Astrocyte (in vitro differentiated cells and primary cell): Measurements from ENCODE around the gene WEE2. TPM values are rescaled to one million over a fixed set of nuclear protein-coding genes. Genes with fewer than 3 reads are reported as not detected.
"Not testable (repeated sequence)": the region's sequence is repeated elsewhere in the genome, so short reads cannot be mapped to it uniquely, and the experiment has no call there.

ENCODE experiments used
- DNase-seq: peaks from one replicate; pipeline ENCODE4 v3.0.0-alpha.2; 2010; ENCODE audit warnings: low read depth
- FAIRE-seq: peaks from 2 replicates; lab custom pipeline; 2011; peaks lifted over from hg19 to GRCh38; lab: Jason Lieb, UNC
- H2AFZ ChIP-seq: 2 replicates; pipeline ENCODE4 v1.6.0; 2012; ENCODE audit warnings: low read depth, low read length, inconsistent platforms
- H3K27ac ChIP-seq: 2 replicates; pipeline ENCODE4 v1.5.1; 2011; ENCODE audit warnings: low read depth, low read length, inconsistent platforms
- H3K27me3 ChIP-seq: 2 replicates; pipeline ENCODE4 v1.6.0; 2011; ENCODE audit warnings: low read length, inconsistent platforms; ENCODE audit not compliant: insufficient read depth
- H3K36me3 ChIP-seq: 2 replicates; pipeline ENCODE4 v1.5.1; 2011; ENCODE audit warnings: low read length, inconsistent platforms; ENCODE audit not compliant: insufficient read depth
- H3K4me1 ChIP-seq: 2 replicates; pipeline ENCODE4 v1.5.1; 2011; ENCODE audit warnings: low read length, inconsistent platforms; ENCODE audit not compliant: insufficient read depth
- H3K4me2 ChIP-seq: 2 replicates; pipeline ENCODE4 v1.6.0; 2012; ENCODE audit warnings: low read length, inconsistent platforms
- H3K4me3 ChIP-seq: 2 replicates; pipeline ENCODE4 v1.5.1; 2011; ENCODE audit warnings: low read depth, mild to moderate bottlenecking, low read length, inconsistent platforms; ENCODE audit not compliant: insufficient read depth
- H3K79me2 ChIP-seq: 2 replicates; pipeline ENCODE4 v1.6.0; 2012; ENCODE audit warnings: mild to moderate bottlenecking, low read length, inconsistent platforms; ENCODE audit not compliant: insufficient read depth
- H3K9ac ChIP-seq: 2 replicates; pipeline ENCODE4 v1.6.0; 2012; ENCODE audit warnings: mild to moderate bottlenecking, low read length, inconsistent platforms
- H3K9me3 ChIP-seq: 2 replicates; pipeline ENCODE4 v1.5.1; 2012; ENCODE audit warnings: low read depth, mild to moderate bottlenecking, low read length, inconsistent platforms; ENCODE audit not compliant: insufficient read depth
- H4K20me1 ChIP-seq: 2 replicates; pipeline ENCODE4 v1.6.0; 2012; ENCODE audit warnings: low read length, inconsistent platforms; ENCODE audit not compliant: insufficient read depth
- H3K27ac Mint-ChIP-seq: one replicate; pipeline ENCODE4 v1.8.0; 2021; ENCODE audit warnings: mild to moderate bottlenecking, mixed read lengths; ENCODE audit not compliant: unreplicated experiment
- H3K27me3 Mint-ChIP-seq: one replicate; pipeline ENCODE4 v1.8.0; 2021; ENCODE audit warnings: low read depth, mixed read lengths; ENCODE audit not compliant: unreplicated experiment
- H3K36me3 Mint-ChIP-seq: one replicate; pipeline ENCODE4 v1.8.0; 2021; ENCODE audit warnings: low read depth, mixed read lengths; ENCODE audit not compliant: unreplicated experiment
- H3K4me1 Mint-ChIP-seq: one replicate; pipeline ENCODE4 v1.8.0; 2021; ENCODE audit warnings: low read depth, mixed read lengths; ENCODE audit not compliant: unreplicated experiment
- H3K4me3 Mint-ChIP-seq: one replicate; pipeline ENCODE4 v1.8.0; 2021; ENCODE audit warnings: mild to moderate bottlenecking, moderate library complexity, mixed read lengths; ENCODE audit not compliant: unreplicated experiment
- H3K9me3 Mint-ChIP-seq: one replicate; pipeline ENCODE4 v1.8.0; 2021; ENCODE audit warnings: mild to moderate bottlenecking, mixed read lengths; ENCODE audit not compliant: unreplicated experiment
- EZH2 ChIP-seq: IDR thresholded peaks from 2 replicates; pipeline ENCODE4 v1.6.1; 2012; ENCODE audit warnings: mild to moderate bottlenecking, low read length, inconsistent platforms; ENCODE audit not compliant: insufficient read depth
- total RNA-seq: library from RNA; stranded (reverse); gene quantifications from 2 replicates; pipeline ENCODE4 v1.2.1, GENCODE V29; 2021
- TF ChIP-seq, protein P1 (sequence below): IDR thresholded peaks from 2 replicates; pipeline ENCODE4 v1.5.1; 2011; ENCODE audit warnings: low read depth, mild to moderate bottlenecking, inconsistent platforms, low read length, moderate library complexity; ENCODE audit not compliant: insufficient read depth

WEE2 gene
- total RNA-seq, 1 donor from 2014 or later: not detected

DNA sequence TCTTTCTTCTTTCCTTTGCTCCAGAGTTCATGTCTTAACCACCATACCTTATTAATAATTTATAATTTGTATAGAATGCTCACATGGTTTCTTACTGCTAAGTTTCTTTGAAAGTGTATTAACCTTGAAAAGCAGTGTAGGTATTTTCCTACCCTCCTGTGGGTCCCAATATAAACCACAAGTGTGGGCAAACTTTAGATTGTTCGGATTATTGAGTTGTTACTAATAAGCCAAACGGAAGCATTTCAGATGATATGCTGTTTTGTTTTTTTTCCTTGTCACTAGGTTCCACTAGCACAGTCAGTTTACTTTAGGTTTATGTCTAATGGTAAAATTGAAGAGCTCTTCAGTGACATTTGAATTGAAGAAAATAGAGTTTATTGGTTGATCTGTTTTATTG is 40.2 kb downstream of the WEE2 start:
- Histone ChIP-seq H3K27ac (peak overlapping the region; percentile 21), H3K4me3 (no peak overlapping the region), H3K4me1 (no peaks in the 10 kb centered on the region), H4K20me1 (peaks cover 4% of the 10 kb centered on the region), H2AFZ (no peak overlapping the region), H3K79me2 (peaks cover 4% of the 10 kb centered on the region), H3K9ac (no peak overlapping the region), H3K9me3 (peaks cover 18% of the 10 kb centered on the region), H3K4me2 (no peak overlapping the region), H3K36me3 (peaks cover 71% of the 10 kb centered on the region), H3K27me3 (no peaks in the 10 kb centered on the region)
- Mint-ChIP-seq H3K4me1 (no peaks in the 10 kb centered on the region), H3K27me3 (no peaks in the 10 kb centered on the region), H3K4me3 (no peak overlapping the region), H3K9me3 (peaks cover 17% of the 10 kb centered on the region), H3K27ac (peak overlapping the region; percentile 69), H3K36me3 (peaks cover 42% of the 10 kb centered on the region)
- no peak for FAIRE-seq
- peak; percentile 46 for DNase-seq
- TF ChIP-seq, protein P1, sequence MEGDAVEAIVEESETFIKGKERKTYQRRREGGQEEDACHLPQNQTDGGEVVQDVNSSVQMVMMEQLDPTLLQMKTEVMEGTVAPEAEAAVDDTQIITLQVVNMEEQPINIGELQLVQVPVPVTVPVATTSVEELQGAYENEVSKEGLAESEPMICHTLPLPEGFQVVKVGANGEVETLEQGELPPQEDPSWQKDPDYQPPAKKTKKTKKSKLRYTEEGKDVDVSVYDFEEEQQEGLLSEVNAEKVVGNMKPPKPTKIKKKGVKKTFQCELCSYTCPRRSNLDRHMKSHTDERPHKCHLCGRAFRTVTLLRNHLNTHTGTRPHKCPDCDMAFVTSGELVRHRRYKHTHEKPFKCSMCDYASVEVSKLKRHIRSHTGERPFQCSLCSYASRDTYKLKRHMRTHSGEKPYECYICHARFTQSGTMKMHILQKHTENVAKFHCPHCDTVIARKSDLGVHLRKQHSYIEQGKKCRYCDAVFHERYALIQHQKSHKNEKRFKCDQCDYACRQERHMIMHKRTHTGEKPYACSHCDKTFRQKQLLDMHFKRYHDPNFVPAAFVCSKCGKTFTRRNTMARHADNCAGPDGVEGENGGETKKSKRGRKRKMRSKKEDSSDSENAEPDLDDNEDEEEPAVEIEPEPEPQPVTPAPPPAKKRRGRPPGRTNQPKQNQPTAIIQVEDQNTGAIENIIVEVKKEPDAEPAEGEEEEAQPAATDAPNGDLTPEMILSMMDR: no peak
- TF ChIP-seq EZH2: no peak

DNA sequence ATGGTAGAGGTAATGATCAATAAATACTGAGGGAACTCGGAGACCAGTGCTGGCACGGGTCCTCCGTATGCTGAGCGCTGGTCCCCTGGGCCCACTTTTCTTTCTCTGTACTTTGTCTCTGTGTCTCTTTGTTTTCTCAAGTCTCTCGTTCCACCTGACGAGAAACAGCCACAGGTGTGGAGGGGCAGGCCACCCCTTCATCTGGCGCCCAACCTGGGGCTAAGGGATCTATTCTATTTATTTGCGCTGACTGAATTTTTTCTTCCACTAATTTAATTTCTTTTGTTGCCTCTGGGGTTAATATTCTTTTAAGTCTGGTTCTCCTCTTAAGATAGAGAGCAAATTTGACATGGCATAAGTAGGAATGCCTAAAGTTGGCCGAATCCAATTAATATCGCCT is 43.8 kb downstream of the WEE2 start:
- DNase-seq, H2AFZ ChIP-seq, H3K79me2 ChIP-seq, H3K4me3 ChIP-seq, H3K27me3 Mint-ChIP-seq, H3K4me2 ChIP-seq, H3K27me3 ChIP-seq, H3K4me1 ChIP-seq, H3K27ac ChIP-seq, H3K27ac Mint-ChIP-seq, H3K9ac ChIP-seq, FAIRE-seq, H3K4me3 Mint-ChIP-seq, H4K20me1 ChIP-seq, H3K4me1 Mint-ChIP-seq: not testable (repeated sequence)
- Mint-ChIP-seq H3K36me3 (peaks cover 50% of the 10 kb centered on the region), H3K9me3 (peaks cover 17% of the 10 kb centered on the region)
- Histone ChIP-seq H3K36me3 (peaks cover 47% of the 10 kb centered on the region), H3K9me3 (peaks cover 18% of the 10 kb centered on the region)

DNA sequence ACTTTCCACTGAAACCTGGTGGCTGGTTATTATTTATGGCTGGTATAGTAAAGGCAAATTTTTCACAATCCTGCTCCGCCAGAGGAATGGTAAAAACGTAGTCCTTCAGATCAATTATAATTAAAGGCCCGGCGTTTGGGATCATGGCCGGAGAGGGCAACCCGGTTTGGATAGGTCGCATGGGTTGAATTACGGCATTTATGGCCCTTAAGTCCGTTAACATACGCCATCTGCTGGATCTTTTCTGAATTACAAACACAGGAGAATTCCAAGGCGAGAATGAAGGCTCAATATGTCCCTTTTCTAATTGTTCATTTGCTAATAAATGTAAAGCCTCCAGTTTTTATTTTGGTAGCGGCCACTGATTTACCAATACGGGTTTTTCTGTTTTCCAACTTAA is 44.5 kb downstream of the WEE2 start:
- Histone ChIP-seq H3K4me2 (no peak overlapping the region), H3K79me2 (no peaks in the 10 kb centered on the region), H3K36me3 (peaks cover 52% of the 10 kb centered on the region), H3K27ac (no peak overlapping the region), H3K27me3 (no peaks in the 10 kb centered on the region), H2AFZ (no peak overlapping the region), H4K20me1 (no peaks in the 10 kb centered on the region), H3K9ac (no peak overlapping the region), H3K9me3 (peaks cover 18% of the 10 kb centered on the region), H3K4me1 (no peaks in the 10 kb centered on the region), H3K4me3 (no peak overlapping the region)
- no peak overlapping the region for H3K4me3 Mint-ChIP-seq
- no peaks in the 10 kb centered on the region for H3K27me3 Mint-ChIP-seq
- peaks cover 17% of the 10 kb centered on the region for H3K9me3 Mint-ChIP-seq
- no peaks in the 10 kb centered on the region for H3K4me1 Mint-ChIP-seq
- DNase-seq (no peak), FAIRE-seq (no peak)
- TF ChIP-seq, protein P1: peak; percentile 17
- TF ChIP-seq EZH2: no peak
- no peak overlapping the region for H3K27ac Mint-ChIP-seq
- peaks cover 53% of the 10 kb centered on the region for H3K36me3 Mint-ChIP-seq
